Fibroblast of lung (primary cell): ENCODE measurements around the gene ITPR3. TPM values are rescaled to one million over a fixed set of nuclear protein-coding genes. Genes with fewer than 3 reads are reported as not detected.

ENCODE experiments used
- DNase-seq, 2 donors: peaks; one replicate each; pipeline versions ENCODE4 v3.0.0 to v3.0.0-alpha.2; 2010; ENCODE audit warnings: low read depth in 2 of 2
- H2AFZ ChIP-seq: 2 replicates; pipeline ENCODE4 v1.5.1; 2012; ENCODE audit warnings: low read length, control low read depth, inconsistent platforms
- H3K27ac ChIP-seq: 2 replicates; pipeline ENCODE4 v1.5.1; 2011; ENCODE audit warnings: low read length, control low read depth; ENCODE audit not compliant: insufficient read depth
- H3K27me3 ChIP-seq: 2 replicates; pipeline ENCODE4 v1.5.1; 2011; ENCODE audit warnings: mild to moderate bottlenecking, low read length; ENCODE audit not compliant: control insufficient read depth, insufficient read depth
- H3K36me3 ChIP-seq: 2 replicates; pipeline ENCODE4 v1.5.1; 2011; ENCODE audit warnings: low read length; ENCODE audit not compliant: control insufficient read depth, insufficient read depth
- H3K4me1 ChIP-seq: 2 replicates; pipeline ENCODE4 v1.5.1; 2011; ENCODE audit warnings: low read length; ENCODE audit not compliant: control insufficient read depth, insufficient read depth; ENCODE audit errors: extremely low read depth
- H3K4me2 ChIP-seq: 2 replicates; pipeline ENCODE4 v1.5.1; 2011; ENCODE audit warnings: low read length, control low read depth; ENCODE audit not compliant: insufficient read depth; ENCODE audit errors: extremely low read depth
- H3K4me3 ChIP-seq, 4 experiments: fragments of 200-600 bp in 1 of 4; sonication (generic) in 1 of 4; replicated peaks in 1 of 4; 2 replicates each; pipeline ENCODE4 v1.5.1; 2011 to 2016; ENCODE audit warnings: low read length in 4 of 4, low read depth in 3 of 4, mild to moderate bottlenecking in 3 of 4, control low read depth in 2 of 4, inconsistent platforms in 1 of 4, mixed read lengths in 1 of 4; ENCODE audit not compliant: insufficient read depth in 1 of 4; ENCODE audit errors: control extremely low read depth in 1 of 4
- H3K79me2 ChIP-seq: 2 replicates; pipeline ENCODE4 v1.5.1; 2012; ENCODE audit warnings: mild to moderate bottlenecking, low read length, inconsistent platforms; ENCODE audit not compliant: control insufficient read depth, insufficient read depth
- H3K9ac ChIP-seq: 2 replicates; pipeline ENCODE4 v1.5.1; 2011; ENCODE audit warnings: mild to moderate bottlenecking, low read length, control low read depth; ENCODE audit not compliant: insufficient read depth
- H3K9me3 ChIP-seq: 2 replicates; pipeline ENCODE4 v1.5.1; 2012; ENCODE audit warnings: low read depth, low read length; ENCODE audit not compliant: control insufficient read depth, insufficient read depth
- H4K20me1 ChIP-seq: 2 replicates; pipeline ENCODE4 v1.5.1; 2011; ENCODE audit warnings: low read length; ENCODE audit not compliant: control insufficient read depth, insufficient read depth; ENCODE audit errors: extremely low read depth
- CTCF ChIP-seq, 2 donors: IDR thresholded peaks in 1 of 2; conservative IDR thresholded peaks in 1 of 2; 1 replicate in 1 of 2; 2 replicates in 1 of 2; pipeline ENCODE4 v1.5.1; 2011 to 2012; ENCODE audit warnings: low read length in 2 of 2, control low read depth in 1 of 2, inconsistent platforms in 1 of 2, low read depth in 1 of 2, mild to moderate bottlenecking in 1 of 2
- EZH2 ChIP-seq: IDR thresholded peaks from 2 replicates; pipeline ENCODE4 v1.5.1; 2012; ENCODE audit warnings: low read length, control low read depth, mild to moderate bottlenecking; ENCODE audit errors: missing control alignments
- polyA plus RNA-seq, 2 donors: library from polyadenylated mRNA; depleted of rRNA in 1 of 2; stranded (reverse) in 1 of 2; unstranded in 1 of 2; fragments of >200 nt; gene quantifications; 2 replicates each; pipeline ENCODE4 v1.2.1, GENCODE V29; 2011 to 2012; ENCODE audit warnings: missing spikeins in 1 of 2
- total RNA-seq: library from RNA; depleted of rRNA; stranded (reverse); fragments of >200 nt; gene quantifications from 2 replicates; pipeline ENCODE4 v1.2.1, GENCODE V29; 2014

The ITPR3 gene
- total and polyA plus RNA-seq, 2 donors (not counting 1 experiment from before 2014, with no cell fraction given) = 9.6 to 43.4 TPM

GRCh38 chr6:33738153-33738552, 117.0 kb downstream of the ITPR3 start:
- TF ChIP-seq CTCF (conservative IDR thresholded peaks at IDR 0.05 in 1 of 2, IDR thresholded peaks at IDR 0.05 in 1 of 2; ENCODE audit: low read depth in 1 of 2, low read length in 2 of 2) (no peak), EZH2 (no peak)
- no peaks in the 10 kb centered on the region for H3K9me3 ChIP-seq
- no peak overlapping the region for H3K27ac ChIP-seq
- H3K36me3 ChIP-seq = no peaks in the 10 kb centered on the region
- peaks cover 16% of the 10 kb centered on the region for H3K27me3 ChIP-seq
- no peak overlapping the region for H2AFZ ChIP-seq
- no peaks in the 10 kb centered on the region for H3K4me1 ChIP-seq
- H3K79me2 ChIP-seq = no peaks in the 10 kb centered on the region
- no peak for DNase-seq
- no peak overlapping the region for H3K4me3 ChIP-seq
- no peaks in the 10 kb centered on the region for H4K20me1 ChIP-seq
- H3K9ac ChIP-seq = no peak overlapping the region
- H3K4me2 ChIP-seq = no peak overlapping the region

- Histone ChIP-seq H3K9me3 (no peaks in the 10 kb centered on the region), H3K79me2 (no peaks in the 10 kb centered on the region), H3K36me3 (no peaks in the 10 kb centered on the region), H3K4me1 (no peaks in the 10 kb centered on the region), H2AFZ (no peak overlapping the region), H3K27me3 (peaks cover 16% of the 10 kb centered on the region), H3K9ac (no peak overlapping the region), H4K20me1 (no peaks in the 10 kb centered on the region), H3K4me2 (no peak overlapping the region), H3K4me3 (no peak overlapping the region), H3K27ac (no peak overlapping the region)
- TF ChIP-seq CTCF (conservative IDR thresholded peaks at IDR 0.05 in 1 of 2, IDR thresholded peaks at IDR 0.05 in 1 of 2; ENCODE audit: low read depth in 1 of 2, low read length in 2 of 2) (no peak), EZH2 (no peak)
- DNase-seq = no peak
Observed at GRCh38 chr6:33738879-33739278, 117.8 kb downstream of the ITPR3 start.

GRCh38 chr6:33739571-33739970, 118.4 kb downstream of the ITPR3 start:
- H3K4me2 ChIP-seq = no peak overlapping the region
- H4K20me1 ChIP-seq = no peaks in the 10 kb centered on the region
- H3K79me2 ChIP-seq = no peaks in the 10 kb centered on the region
- DNase-seq = no peak
- H3K27ac ChIP-seq = no peak overlapping the region
- peaks cover 16% of the 10 kb centered on the region for H3K27me3 ChIP-seq
- no peaks in the 10 kb centered on the region for H3K36me3 ChIP-seq
- H3K4me3 ChIP-seq = no peak overlapping the region
- H2AFZ ChIP-seq = no peak overlapping the region
- no peak overlapping the region for H3K9ac ChIP-seq
- H3K9me3 ChIP-seq = no peaks in the 10 kb centered on the region
- no peaks in the 10 kb centered on the region for H3K4me1 ChIP-seq
- TF ChIP-seq CTCF (conservative IDR thresholded peaks at IDR 0.05 in 1 of 2, IDR thresholded peaks at IDR 0.05 in 1 of 2; ENCODE audit: low read depth in 1 of 2, low read length in 2 of 2) = no peak
- no peak for TF ChIP-seq EZH2
